Measurements from ENCODE around the gene LRRC56.

Gene LRRC56

DNA sequence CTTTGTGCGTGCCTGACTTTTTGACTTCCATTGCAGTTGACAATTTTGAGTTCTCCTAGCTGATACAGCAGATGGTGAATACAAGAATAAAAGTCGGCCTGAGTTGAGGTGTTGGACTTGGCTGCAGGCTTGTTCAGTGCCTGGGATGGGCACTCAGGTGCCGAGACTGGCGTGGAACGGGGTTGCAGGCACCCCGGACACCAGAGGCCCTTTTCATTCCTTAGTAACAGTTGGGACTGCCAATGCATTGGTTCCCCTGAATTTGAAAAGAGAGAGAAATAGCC lies 40.2 kb downstream of the LRRC56 start:
- no peak for FAIRE-seq

DNA sequence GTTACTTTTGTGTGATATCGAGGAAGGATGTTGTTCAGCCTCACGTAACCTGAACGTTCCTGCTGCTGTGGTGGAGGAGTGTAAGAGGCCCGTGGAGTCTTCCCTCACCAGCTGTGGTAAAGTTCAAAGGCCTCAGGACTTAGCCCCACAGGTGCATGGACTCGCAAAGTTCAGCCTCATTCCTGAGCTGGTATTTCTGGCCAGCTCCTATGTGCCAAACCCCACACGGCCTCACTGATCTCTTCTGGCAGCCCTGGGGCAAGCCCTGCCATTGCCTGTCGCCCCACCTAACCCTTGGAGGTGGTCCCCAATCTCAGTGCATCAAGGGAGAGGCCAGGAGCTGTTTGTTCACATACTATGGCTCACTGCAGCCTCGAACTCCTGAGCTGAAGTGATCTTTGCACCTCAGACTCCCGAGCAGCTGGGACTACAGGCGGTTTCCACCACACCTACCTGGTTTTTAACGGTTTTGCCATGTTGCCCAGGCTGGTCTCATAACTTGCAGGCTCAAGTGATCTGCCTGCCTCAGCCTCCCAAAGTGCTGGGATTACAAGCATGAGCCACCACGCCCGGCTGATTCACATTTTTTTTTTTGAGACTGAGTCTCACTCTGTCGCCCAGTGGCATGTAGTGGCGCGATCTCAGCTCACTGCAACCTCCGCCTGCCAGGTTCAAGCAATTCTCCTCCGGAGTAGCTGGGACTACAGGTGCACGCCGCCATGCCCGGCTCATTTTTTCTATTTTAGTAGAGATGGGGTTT lies 41.1 kb downstream of the LRRC56 start:
- FAIRE-seq: no peak

DNA sequence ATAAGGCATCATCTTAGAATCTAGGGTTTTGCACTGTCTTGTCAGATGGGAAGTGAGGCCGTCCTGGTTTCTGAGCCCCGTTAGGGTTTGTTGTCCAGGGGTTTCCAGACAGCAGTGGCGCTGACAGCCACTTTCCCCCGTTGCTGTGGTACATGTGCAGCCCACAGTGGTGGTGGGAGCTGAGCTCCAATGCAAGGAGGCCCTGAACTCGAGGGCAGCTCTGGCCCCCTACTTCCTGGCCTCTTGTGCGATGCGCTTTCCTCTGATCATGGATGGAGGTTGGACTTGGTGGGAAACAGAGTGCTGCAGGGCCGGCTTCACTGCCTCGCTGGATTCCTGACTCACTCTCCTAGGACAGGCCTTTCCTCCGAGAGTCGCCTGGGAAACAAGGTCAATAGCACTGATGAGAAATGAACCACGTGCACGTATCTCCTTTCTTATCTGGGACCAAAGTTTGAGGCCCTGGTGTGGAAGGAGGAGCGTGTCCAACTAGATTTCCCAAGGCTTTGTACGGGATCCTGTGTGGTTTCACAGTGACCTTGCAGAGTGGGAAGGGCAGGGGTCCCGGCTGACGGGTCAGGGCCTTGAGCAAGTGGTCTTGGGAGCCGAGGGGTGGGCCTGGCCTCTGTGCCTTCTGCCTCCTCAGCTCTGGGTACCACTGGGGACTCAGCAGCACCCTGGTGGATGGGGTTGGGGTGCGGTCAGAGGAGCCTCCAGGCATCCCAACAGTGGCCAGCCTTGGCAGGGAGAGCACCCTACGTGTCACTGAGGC lies 42.7 kb downstream of the LRRC56 start:
- no peak for FAIRE-seq

DNA sequence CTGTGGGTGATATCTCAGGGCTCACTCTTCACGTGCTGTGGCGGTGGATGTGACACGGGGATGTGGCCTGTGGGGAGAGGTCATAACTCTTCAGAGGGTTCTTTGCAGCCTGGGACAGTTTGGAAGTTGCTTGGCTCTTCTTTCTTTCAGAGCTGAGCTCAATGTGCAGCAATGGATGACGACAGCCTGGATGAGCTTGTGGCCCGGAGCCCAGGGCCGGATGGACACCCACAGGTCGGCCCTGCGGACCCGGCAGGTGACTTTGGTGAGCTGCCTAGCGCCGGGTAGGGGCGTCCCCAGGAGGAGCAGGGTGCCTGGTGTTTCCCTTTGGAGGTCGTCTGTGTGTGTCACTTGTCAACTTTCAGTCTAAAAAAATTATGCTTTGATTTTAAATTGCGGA lies 44.0 kb downstream of the LRRC56 start:
- no peak for FAIRE-seq

DNA sequence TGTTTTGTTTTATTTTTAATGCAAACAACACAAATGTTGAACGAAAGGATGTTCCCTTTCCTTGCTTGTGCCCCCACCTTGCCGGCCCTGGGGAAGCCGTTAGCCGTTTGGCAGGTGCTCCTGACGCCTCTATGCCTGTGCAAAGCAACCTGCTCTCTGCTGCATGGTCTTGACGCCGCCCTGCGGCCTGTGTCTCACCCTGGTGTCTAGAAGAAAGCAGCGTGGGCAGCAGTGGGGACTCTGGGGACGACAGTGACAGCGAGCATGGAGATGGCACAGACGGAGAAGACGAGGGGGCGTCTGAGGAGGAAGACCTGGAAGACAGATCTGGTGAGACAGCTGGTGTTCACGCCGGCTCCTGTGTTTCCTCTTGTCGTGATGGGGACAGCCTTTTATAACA lies 44.4 kb downstream of the LRRC56 start:
- no peak for FAIRE-seq

DNA sequence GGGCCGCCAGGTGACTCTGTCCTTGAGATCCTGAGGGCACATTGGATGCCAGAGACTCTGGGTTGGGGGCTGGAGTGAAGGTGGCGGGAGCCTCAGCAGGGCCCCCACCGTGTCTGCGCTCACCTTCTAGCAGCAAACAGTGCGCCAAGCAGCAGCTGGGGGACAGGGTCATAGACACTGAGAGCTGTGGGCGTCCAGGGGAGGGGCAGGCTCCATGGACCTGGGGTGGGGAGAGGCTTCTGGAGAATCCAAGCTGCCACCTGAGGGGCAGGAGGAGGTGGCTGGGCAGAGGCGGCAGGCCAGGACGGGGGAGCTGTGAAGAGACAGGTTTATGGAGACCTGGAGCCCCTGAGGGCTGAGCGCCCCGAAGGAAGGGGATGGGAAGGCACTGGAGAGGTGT lies 47.0 kb downstream of the LRRC56 start:
- FAIRE-seq: no peak

DNA sequence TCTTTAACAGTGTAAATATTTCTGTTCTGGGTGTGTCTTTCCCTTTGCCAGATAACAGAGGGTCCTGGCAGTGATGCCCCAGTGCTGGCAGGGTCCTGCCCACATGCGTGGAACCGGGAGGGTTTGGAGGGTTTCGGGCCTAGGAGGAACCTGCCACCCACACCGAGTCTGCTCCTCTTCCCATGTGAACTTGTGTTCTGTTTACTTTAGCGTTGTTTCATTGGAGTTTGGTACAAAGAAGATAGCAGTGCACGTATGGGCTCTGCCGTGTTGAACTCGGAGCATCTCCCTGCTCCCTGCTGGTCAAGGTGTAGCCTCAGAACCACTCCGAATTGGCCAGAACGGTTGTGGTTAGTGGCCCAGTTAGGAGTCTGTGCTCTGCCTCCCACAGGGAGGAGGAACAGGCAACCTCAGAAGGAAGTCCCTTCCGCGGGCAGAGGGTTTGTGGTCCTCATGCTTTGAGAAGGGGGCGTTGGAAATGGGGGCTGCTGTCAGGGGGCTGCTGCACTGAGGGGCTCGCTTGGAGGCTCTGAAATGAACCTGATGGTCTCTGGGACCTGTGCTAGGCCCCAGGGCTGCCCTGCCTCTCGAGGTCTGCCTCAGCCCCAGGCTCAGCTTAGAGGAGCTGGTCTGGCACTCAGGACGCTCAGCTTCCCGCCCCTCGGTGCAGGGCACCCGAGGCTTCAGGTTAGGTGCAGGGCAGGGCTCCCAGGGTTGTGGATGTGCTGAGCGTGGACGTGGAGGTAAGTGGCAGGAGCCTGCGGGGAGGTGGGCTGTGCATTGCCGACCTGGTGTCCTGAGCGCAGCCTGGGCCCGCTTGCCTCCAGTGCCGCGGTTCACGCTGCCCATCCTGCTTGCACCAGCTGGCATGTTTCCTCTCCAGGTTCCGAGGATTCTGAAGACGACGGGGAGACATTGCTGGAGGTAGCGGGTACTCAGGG lies 49.3 kb downstream of the LRRC56 start:
- no peak for FAIRE-seq

DNA sequence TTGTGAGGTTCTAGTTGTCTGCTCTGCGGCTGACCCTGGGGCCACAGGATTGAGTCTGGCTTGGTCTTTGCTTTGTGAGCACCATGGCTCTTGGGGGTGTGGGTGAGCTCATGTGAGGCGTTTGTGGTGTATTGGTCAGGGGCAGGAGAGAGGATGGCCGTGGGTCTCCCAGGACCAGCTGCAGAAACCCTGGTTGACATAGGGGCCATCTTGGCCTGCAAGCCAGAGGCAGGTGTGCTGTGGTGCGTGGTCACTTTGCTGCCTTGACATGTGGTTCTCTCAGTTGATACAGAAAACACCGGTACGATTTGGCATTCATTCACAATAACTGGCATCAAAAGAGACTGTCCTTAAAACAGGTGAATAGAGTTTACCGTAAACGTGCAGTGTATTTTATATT lies 50.2 kb downstream of the LRRC56 start:
- no peak for FAIRE-seq

DNA sequence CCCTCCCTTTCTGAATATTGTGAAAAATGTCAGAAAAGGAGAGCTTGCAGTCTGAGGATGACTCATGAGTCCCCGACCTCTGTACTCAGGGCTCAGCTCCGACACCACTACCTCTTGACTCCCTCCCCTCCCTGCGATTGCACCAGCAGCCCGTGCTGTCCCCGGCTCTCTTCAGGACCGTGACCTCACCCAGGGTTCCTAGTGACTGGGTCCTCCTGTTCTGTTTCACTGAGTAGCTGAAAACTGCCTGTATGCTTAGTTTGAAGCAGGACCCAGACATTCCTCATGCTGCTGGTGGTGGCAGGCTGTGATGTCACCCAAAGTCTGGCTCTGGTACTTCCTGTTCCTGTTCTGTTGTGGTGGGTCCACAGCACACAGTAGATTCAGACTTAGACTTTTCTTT lies 50.7 kb downstream of the LRRC56 start:
- FAIRE-seq: no peak

DNA sequence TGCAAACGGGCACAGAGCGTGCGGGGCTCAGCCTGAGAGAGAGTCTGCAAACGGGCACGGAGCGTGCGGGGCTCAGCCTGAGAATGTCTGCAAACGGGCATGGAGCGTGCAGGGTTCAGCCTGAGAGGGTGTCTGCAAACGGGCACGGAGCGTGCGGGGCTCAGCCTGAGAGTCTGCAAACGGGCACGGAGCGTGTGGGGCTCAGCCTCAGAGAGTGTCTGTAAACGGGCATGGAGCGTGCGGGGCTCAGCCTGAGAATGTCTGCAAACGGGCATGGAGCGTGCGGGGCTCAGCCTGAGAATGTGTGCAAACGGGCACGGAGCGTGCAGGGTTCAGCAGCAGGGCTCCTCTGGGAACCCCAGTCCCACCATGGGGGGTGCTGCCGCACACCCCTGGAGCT lies 52.5 kb downstream of the LRRC56 start:
- no peak for FAIRE-seq

DNA sequence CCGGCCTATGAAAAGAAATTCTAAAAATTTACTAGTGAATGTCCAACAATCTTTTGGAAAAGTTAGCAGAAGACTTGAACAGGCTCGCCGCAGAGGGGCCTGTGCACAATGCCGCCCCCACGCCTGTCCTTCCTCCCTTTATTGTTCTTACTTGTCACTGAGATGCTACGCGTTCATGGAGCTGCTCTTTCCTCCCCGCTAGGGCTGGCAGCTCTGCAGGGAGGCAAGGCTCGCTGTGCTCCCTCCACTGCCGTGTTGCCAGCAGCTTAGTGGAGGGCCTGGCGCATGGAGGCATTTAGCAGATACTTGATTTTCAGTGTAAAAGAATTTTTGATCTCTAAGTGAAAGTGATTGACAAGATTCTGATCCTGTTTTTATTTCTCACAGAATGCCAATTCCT lies 53.7 kb downstream of the LRRC56 start:
- no peak for FAIRE-seq

DNA sequence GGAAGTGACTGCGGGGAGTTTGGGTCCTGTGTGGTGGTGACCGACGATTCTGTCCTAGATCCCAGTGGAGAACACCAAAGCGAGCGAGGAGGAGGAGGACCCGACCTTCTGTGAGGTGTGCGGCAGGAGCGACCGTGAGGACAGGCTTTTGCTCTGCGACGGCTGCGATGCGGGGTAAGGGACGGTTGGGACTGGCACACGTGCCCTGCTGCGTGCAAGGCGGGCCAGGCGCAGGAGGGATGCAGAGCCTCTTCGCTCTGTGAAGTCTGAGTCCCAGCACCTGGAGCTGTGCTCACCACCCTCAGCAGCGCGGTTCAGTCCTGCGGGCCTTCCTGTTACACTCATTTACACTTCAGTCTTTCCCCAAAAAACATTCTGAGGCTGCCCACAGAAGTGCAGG lies 55.2 kb downstream of the LRRC56 start:
- FAIRE-seq: no peak

DNA sequence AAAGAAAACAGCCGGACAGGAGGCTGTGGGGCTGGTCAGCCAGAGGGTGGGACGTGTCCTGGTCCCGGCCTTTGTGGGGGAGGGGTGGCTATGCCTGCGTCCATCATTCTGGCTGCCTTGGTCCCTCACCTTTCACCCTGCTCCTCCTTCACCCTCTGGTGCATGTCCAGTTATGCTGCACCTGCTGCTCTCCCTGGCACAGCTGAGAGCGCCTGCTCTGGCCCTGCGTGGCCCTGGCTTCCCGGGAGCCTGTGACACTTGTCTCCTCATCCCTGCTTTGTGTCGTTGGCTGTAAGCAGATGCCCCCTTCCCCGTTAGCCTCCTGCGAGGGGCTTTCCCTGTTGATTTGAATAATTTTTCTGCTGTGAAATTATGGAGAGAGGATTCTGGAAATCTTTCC lies 55.6 kb downstream of the LRRC56 start:
- no peak for FAIRE-seq

DNA sequence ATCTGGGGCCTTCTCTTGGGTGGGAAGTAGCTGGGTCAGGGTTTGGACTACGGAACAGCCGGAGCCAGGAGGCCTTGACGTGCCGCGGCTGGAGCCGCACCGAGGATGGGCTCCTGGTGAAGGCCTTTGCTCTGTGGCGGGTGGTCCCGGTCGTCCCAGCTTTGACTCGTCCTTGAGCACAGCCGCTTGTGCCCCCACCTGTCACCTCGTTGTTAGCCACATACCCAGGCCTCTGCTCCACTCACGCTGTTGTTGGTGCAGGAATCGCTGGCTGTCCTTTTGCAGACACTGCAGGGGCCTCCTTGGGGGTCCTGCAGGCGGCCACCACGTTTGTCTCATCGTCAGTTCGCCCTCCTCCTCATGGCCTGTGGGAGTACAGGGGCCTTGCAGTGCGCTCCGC lies 56.0 kb downstream of the LRRC56 start:
- no peak for FAIRE-seq

DNA sequence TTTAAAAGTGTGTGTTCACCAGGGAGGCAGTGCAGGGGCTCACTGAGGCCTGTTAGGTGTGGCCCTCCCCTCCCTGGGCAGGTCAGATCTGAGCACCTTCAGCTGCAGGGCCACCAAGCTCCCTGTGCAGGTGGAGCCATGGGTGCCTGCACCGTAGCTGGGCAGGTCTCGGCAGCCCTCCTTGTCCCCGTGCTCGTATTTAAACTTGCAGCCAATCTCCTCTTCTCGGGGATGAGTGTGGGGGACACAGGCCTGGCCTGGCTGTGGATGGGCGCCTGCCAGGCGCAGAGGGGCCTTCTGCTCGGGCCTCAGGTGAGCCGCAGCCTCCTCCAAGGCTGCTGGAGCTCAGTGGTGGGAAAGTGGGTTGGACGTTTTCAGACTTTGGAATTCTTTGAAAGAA lies 58.1 kb downstream of the LRRC56 start:
- no peak for FAIRE-seq

DNA sequence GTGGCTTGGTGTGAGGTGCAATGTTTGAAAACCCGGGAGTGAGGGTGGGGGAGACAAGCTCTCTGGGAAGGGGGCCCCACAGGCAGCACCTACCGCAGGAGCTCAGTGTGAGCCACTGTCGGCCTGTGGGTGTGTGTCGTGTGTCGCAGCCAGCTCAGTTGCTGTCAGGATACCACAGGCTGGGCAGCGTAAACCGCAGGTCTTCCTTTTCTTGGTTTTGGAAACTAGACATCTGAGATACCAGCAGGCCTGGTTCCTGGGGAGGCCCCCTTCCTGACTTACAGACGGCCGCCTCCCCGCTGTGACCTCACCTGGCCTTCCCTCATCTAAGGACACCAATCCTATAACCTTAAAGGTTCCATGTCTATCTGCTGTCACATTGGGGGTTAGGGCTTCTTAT lies 59.0 kb downstream of the LRRC56 start:
- FAIRE-seq: no peak

DNA sequence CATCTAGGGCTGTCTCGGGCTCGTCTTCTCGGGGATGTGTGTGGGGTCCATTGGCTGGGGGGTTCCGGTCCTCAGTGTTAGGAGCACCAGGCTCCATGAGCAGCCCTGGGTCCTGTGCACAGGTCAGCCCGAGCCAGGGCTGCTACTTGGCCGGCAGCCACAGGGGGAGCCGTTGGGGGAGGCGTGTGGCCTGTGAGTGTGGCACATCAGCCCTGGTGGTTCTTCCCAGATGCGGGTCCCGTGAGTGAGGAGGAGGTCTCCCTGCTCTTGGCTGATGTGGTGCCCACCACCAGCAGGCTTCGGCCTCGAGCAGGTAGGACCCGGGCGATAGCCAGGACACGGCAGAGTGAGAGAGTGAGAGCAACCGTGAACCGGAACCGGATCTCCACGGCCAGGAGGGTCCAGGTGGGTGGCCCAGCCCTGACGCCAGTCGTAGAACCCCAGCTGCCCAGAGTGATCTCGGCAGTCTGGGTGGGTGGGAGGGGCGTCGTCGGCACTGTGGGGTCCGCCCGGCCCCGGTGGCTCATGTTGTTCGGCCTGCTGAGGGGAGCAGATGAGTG lies 59.9 kb downstream of the LRRC56 start:
- no peak for FAIRE-seq

DNA sequence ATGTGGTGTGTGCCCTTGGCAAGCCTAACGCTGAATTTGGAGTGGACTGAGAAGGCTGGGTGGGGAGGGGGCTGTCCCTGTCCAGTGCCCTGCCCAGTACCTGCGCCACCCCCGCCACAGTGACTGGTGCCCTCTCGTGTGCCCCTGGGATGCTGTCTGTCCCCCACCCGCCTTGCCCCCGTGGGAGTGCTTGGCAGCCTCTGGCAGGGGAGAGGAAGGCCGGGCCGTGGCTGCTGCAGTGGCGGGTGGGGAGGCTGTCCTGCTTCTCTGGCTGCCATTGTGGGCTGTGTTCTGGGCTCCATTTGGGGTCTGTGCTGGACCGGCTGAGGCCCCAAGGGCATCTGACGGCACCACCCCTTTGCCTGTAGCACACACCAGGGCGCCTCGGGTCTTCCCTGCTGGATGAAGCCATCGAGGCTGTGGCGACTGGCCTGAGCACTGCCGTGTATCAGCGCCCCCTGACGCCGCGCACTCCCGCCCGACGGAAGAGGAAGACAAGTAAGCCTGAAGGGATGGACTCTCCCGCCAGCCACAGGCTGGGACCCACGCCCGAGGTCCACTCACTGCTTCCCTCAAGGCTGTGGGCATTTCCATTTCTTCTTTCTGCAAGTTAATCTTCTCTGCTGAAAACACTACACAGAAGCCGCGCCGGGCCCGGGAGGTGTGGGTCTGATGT lies 60.8 kb downstream of the LRRC56 start:
- FAIRE-seq: no peak

DNA sequence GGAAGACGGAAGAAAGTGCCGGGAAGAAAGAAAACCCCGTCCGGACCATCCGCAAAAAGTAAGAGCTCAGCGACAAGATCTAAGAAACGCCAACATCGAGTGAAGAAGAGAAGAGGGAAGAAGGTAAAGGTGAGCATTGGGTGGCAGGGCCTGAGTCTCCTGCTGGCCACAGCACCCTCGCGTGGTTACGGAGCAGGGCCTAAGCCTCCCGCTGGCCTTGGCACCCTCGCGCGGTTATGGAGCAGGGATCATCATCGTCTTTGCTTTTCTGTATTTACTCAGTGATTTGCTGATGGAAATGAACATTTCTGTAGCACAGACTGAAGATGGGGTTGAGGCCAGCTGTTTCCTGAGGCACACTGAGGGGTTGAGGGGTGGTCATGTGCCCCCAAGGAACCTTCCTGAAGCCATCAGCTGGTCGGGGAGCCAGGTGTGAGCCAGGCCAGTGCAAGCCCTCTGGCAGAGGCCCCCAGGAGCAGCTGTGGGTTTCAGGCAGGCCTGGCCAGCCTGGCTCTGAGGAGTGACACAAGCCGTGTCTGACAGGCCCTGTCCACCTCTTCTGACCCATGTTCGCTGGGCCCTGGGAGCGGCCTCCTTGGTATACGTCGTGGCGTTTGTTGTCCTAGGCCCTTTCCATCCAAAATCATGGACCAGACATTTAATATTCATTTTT lies 64.4 kb downstream of the LRRC56 start:
- FAIRE-seq: no peak

DNA sequence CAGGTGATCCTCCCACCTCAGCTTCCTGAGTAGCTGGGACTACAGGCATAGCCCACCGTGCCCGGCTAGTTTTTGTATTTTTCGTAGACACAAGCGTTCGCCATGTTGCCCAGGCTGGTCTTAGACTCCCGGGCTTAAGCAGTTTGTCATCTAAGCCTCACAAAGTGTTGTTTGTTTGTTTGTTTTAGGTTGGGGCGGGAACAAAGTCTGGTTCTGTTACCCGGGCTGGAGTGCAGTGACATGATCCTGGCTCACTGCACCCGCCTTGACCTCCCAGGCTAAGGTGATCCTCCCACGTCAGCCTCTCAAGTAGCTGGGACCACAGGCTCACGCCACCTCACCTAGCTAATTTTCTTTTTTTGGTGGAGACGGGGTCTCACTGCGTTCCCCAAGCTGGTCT lies 65.8 kb downstream of the LRRC56 start:
- FAIRE-seq: no peak
